Loucy (cell line): Measurements from ENCODE around the gene ARHGDIB.

ENCODE experiments used
- H2AFZ ChIP-seq: fragments of 200-600 bp; sonication (generic); 2 replicates; pipeline ENCODE4 v1.6.0; 2016; ENCODE audit warnings: antibody characterized with exemption, mild to moderate bottlenecking, low read length, moderate library complexity
- H3F3A ChIP-seq: fragments of 200-600 bp; 2 replicates; pipeline ENCODE4 v1.6.0; 2016; ENCODE audit warnings: antibody characterized with exemption, low read depth, mild to moderate bottlenecking
- H3K27me3 ChIP-seq: fragments of 200-600 bp; sonication (generic); 2 replicates; pipeline ENCODE4 v1.6.1; 2014; ENCODE audit warnings: low read length, mild to moderate bottlenecking; ENCODE audit not compliant: insufficient read depth, poor library complexity, severe bottlenecking
- H3K36me3 ChIP-seq: fragments of 200-600 bp; sonication (generic); 2 replicates; pipeline ENCODE4 v1.6.1; 2016; ENCODE audit warnings: low read length; ENCODE audit not compliant: insufficient read depth
- H3K4me1 ChIP-seq: fragments of 200-600 bp; sonication (generic); 2 replicates; pipeline ENCODE4 v1.5.1; 2014; ENCODE audit warnings: low read length, mild to moderate bottlenecking; ENCODE audit not compliant: insufficient read depth, poor library complexity, severe bottlenecking
- H3K4me2 ChIP-seq: fragments of 200-600 bp; sonication (generic); 2 replicates; pipeline ENCODE4 v1.6.0; 2014; ENCODE audit warnings: antibody characterized with exemption, low read length, low read depth, mild to moderate bottlenecking; ENCODE audit not compliant: poor library complexity, severe bottlenecking
- H3K4me3 ChIP-seq: fragments of 200-600 bp; sonication (generic); 2 replicates; pipeline ENCODE4 v1.5.1; 2014; ENCODE audit warnings: low read length, mild to moderate bottlenecking, mixed read lengths; ENCODE audit not compliant: poor library complexity, severe bottlenecking
- H3K79me2 ChIP-seq: fragments of 200-600 bp; sonication (generic); 2 replicates; pipeline ENCODE4 v1.6.1; 2014; ENCODE audit warnings: low read length; ENCODE audit not compliant: insufficient read depth
- H3K9ac ChIP-seq: fragments of 200-600 bp; sonication (generic); 2 replicates; pipeline ENCODE4 v1.6.0; 2014; ENCODE audit warnings: mild to moderate bottlenecking, low read depth, low read length, moderate library complexity; ENCODE audit not compliant: poor library complexity, severe bottlenecking
- H3K9me2 ChIP-seq: fragments of 200-600 bp; sonication (generic); replicated peaks from 2 replicates; pipeline ENCODE4 v1.6.1; 2016; ENCODE audit warnings: low read depth, low read length, mixed read lengths
- H3K9me3 ChIP-seq: fragments of 200-600 bp; sonication (generic); 2 replicates; pipeline ENCODE4 v1.6.1; 2014; ENCODE audit warnings: mild to moderate bottlenecking, antibody characterized with exemption, low read length, low read depth; ENCODE audit not compliant: insufficient read depth
- H4K20me1 ChIP-seq: fragments of 200-600 bp; sonication (generic); 2 replicates; pipeline ENCODE4 v1.6.0; 2014; ENCODE audit warnings: antibody characterized with exemption, low read length, mild to moderate bottlenecking; ENCODE audit not compliant: insufficient read depth, poor library complexity, severe bottlenecking
- CTCF ChIP-seq: fragments of 200-600 bp; sonication (generic); conservative IDR thresholded peaks from 2 replicates; pipeline ENCODE4 v1.5.1; 2014; ENCODE audit warnings: mild to moderate bottlenecking, antibody characterized with exemption, low read length
- EZH2phosphoT487 ChIP-seq: fragments of 200-600 bp; IDR thresholded peaks from 2 replicates; pipeline ENCODE4 v1.6.1; 2018; ENCODE audit warnings: antibody characterized with exemption, mild to moderate bottlenecking, moderate library complexity, borderline replicate concordance

The ARHGDIB gene

GRCh38 chr12:14904854-14905253 is 56.5 kb downstream of the ARHGDIB start:
- Histone ChIP-seq H3F3A (no peaks in the 10 kb centered on the region), H4K20me1 (no peaks in the 10 kb centered on the region), H3K27me3 (no peaks in the 10 kb centered on the region), H3K9me3 (no peaks in the 10 kb centered on the region), H3K36me3 (no peaks in the 10 kb centered on the region), H2AFZ (no peak overlapping the region), H3K4me3 (no peak overlapping the region), H3K9me2 (no peaks in the 10 kb centered on the region), H3K9ac (no peak overlapping the region), H3K79me2 (no peaks in the 10 kb centered on the region), H3K4me1 (peaks cover 47% of the 10 kb centered on the region), H3K4me2 (no peak overlapping the region)
- TF ChIP-seq CTCF (no peak), EZH2phosphoT487 (no peak)

DNA sequence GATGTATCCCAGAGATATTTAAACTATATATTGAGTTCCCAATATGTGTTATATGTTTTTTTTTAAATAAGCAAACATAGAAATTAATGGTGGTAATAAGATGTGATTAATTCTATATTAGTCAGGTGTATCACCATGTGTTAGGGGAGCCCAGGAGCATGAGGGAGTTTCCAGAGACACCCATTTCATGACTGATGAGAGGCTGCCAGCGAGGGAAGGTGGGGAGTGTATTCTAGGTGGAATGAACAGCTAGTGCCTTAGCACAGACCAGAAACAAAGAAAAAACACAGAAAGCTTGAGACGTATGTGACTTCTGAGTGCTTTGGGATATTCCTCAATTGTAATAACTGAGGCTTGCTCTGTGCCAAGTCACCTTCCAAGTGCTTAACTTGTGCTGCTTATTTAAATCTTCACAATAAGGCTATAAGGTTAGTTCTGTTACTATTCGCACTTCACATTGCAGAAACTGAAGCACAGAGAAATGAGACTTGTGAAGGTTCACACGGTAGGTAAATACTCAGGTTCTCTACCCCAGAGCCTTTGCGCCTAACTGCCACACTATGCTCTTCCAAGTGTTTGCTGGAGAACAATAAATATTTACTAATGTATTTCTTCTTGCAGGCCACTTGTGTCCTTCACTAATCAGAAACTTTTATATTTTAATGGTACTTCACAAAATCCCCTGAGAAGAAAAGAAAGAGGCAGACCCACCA is 57.9 kb downstream of the ARHGDIB start:
- H3K36me3 ChIP-seq: no peaks in the 10 kb centered on the region

GRCh38 chr12:14902465-14902864 is 58.9 kb downstream of the ARHGDIB start:
- H3K4me2 ChIP-seq: peak overlapping the region; percentile 11
- H3K36me3 ChIP-seq: no peaks in the 10 kb centered on the region
- no peaks in the 10 kb centered on the region for H3K27me3 ChIP-seq
- H3F3A ChIP-seq: no peaks in the 10 kb centered on the region
- H3K9ac ChIP-seq: no peak overlapping the region
- H3K9me2 ChIP-seq: no peaks in the 10 kb centered on the region
- no peaks in the 10 kb centered on the region for H4K20me1 ChIP-seq
- TF ChIP-seq CTCF (no peak), EZH2phosphoT487 (no peak)
- no peaks in the 10 kb centered on the region for H3K9me3 ChIP-seq
- no peak overlapping the region for H2AFZ ChIP-seq
- no peak overlapping the region for H3K4me3 ChIP-seq
- H3K4me1 ChIP-seq: peaks cover 34% of the 10 kb centered on the region
- H3K79me2 ChIP-seq: no peaks in the 10 kb centered on the region

More for the DNA sequence above, 57.9 kb downstream of the ARHGDIB start:
- no peak overlapping the region for H3K4me3 ChIP-seq
- H2AFZ ChIP-seq: 0 out of 2 replicates have a peak overlapping the region, but pooled peaks have one; percentile 12
- no peak overlapping the region for H3K4me2 ChIP-seq
- no peak for TF ChIP-seq EZH2phosphoT487
- TF ChIP-seq CTCF: no peak
- no peaks in the 10 kb centered on the region for H3K9me3 ChIP-seq
- H3K4me1 ChIP-seq: peaks cover 41% of the 10 kb centered on the region
- no peaks in the 10 kb centered on the region for H3K9me2 ChIP-seq
- H3K9ac ChIP-seq: no peak overlapping the region
- no peaks in the 10 kb centered on the region for H3F3A ChIP-seq
- H4K20me1 ChIP-seq: no peaks in the 10 kb centered on the region
- no peaks in the 10 kb centered on the region for H3K27me3 ChIP-seq
- H3K79me2 ChIP-seq: no peaks in the 10 kb centered on the region
